HG03045 (cell line): ENCODE data around the gene SORL1.
A peak's percentile ranks its signal among the peaks of the same experiment; 100 is the strongest.

Experiments used
- ATAC-seq: cut with Tn5 transposase; IDR thresholded peaks from one replicate; pipeline ENCODE4 v1.9.1; 2021; ENCODE audit warnings: mild to moderate bottlenecking, moderate library complexity; ENCODE audit not compliant: unreplicated experiment

The SORL1 gene

DNA sequence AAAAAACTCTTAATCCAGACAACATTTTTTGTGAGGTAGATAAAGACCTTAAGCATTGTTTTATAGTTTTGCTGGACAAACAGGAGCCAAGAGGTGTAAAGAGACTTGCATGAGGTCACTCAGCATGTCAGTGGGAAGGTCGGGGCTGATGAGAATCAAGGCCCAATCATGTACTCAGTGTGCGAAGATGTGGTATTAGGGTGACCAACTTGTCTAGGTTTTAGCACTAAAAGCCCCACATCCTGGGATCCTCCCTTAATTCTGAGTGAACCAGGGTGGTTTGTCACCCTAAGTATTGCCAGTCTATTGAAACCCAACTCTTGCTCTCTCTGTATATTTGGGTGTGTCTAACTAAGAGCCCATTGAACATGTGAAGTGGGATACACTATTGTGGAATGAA lies 20.2 kb downstream of the SORL1 start:
- no peak for ATAC-seq

DNA sequence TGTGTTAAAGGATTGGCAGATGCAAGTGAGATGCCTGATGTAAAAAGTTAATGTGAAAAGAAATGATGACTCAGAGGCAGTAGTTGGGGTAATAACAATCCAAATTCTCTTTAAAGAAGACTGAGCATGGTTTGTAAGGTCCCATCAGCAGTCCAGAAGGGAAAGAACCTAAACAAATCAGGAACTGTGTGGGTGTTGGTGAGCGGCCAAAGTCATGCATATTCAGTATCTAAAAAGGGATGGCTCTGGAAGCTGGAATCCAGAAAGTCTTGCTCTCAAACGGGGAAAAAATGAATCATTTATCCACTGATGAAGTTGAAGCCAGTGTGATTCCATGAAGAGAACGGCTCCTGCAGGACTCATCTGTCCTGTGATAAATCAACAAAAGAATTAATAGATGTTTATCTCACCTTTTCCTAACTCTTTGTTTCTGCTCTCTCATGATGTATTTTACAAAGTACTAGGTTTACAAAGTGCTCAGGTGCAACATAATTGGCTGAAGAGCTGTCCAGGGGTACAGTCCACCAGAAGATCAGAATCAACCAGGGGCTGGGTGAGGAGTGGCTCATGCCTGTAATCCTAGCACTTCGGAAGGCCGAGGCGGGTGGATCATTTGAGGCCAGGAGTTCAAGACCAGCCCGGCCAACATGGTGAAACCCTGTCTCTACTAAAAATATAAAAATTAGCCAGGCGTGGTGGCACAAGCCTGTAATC lies 21.1 kb downstream of the SORL1 start:
- ATAC-seq = no peak

GRCh38 chr11:121474680-121475079 lies 22.6 kb downstream of the SORL1 start:
- ATAC-seq = no peak

DNA sequence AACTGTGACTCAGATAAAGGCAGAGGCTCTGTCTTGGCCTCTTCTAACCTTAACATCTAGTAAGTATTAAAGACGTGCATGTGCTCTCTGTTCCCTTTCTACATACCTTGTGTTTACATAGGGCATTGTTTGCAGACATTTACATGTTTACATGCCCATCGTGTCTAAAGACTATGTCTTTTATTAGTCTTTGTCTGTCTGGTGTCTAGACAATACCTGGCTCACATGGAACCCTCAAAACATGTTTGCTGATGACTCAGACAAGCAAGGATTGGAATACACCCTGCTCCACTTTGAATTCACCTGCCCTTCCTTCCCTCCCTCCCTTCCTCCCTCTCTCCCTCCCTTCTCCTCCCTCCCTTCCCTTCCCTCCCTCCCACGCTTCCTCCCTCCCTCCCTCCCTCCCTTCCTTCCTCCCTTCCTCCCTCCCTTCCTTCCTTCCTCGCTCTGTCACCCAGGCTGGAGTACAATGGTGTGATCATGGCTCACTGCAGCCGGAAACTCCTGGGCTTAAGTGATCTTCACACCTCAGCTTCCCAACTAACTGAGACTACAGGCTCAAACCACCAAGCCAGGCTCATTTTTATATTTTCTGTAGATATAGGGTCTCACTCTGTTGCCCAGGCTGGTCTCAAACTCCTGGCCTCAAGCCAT lies 24.4 kb downstream of the SORL1 start:
- no peak for ATAC-seq

DNA sequence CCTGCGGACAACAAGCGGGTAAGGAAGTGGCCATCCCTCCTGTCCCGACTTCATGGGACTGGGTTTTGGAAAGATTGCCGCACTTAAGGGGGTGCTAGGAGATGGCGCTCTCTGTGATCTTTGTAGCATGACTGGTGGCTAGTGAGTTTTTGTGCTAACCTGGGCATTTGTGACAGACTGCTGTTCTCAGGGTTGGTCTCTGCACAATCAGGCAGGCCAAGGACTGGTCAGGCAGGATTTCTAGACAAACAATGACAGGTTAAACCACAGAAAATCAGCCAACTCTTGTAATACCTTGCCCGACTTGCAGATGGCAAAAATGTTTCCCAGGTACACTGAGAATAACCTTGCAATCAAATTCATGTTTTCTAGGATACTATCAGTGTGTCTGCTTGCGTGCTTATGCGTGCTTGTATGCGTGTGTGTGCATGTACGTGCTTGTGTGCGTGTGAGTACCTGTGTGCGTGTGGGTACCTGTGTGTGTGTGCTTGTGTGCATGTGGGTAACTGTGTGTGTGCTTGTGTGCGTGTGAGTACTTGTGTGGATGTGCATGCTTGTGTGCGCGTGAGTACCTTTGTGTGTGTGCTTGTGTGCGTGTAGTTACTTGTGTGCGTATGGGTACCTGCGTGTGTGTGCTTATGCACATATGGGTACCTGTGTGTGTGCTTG lies 26.2 kb downstream of the SORL1 start:
- ATAC-seq = no peak

DNA sequence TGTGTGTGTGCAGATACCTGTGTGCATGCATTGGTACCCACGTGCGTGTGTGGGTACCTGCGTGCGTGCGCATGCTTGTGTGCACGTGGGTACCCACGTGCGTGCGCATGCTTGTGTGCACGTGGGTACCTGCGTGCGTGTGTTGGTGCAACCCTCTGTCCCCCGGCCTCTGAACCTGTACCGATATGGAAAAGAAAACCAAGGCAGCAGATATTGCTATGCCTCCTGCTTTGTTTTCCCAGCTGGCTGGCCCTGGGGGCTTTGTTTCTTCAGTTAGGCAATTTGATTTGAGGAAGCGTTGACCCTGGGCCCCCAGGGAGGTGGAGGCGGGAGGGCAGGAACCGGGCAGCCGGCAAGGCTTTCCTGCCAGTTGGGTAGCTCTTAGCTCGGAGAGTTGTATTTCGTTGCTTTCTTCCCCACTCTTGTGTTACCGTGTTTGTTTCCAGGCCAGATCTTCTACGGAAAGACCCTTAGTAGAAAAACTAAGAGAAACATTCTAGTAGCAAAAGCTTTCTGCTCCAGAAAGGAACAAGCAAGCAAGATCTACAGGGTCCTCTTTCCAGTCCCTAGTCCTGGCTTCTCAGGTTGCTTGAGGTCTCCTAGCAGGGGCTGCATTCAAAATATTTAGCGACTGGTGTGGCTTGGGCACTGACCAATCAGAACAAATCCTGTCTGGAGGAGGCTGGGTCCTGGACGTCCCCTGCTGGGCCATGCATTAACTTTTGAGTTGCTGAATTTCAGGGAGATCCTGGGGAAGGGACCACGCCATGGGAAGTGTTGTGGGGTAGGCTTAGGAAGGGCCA lies 27.0 kb downstream of the SORL1 start:
- ATAC-seq = no peak

DNA sequence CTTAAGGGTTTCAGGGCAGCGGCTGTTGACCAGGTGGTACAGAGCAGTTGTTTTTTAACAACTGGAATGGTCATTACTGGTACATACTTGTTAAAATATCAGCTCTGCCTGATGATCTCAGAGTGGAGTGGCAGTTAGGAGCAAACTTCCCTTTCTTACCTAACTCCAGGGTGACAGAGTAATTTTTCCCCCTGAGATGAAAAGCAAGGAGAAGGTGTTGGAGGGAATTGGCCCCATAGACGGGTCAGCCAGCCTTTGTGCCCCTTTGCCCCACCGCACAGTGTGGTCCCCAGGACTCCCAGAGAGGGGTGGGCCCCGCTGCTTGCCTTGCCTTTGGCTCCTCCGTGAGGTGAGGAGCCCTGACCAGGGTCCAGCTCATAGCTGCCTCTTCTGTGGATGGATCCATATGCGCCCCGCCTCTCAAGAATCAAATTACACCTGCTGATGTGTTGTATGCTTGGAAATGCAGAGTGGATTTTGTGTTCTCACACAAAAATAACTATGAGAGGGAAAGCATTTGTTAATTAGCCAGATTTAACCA lies 27.7 kb downstream of the SORL1 start:
- no peak for ATAC-seq

DNA sequence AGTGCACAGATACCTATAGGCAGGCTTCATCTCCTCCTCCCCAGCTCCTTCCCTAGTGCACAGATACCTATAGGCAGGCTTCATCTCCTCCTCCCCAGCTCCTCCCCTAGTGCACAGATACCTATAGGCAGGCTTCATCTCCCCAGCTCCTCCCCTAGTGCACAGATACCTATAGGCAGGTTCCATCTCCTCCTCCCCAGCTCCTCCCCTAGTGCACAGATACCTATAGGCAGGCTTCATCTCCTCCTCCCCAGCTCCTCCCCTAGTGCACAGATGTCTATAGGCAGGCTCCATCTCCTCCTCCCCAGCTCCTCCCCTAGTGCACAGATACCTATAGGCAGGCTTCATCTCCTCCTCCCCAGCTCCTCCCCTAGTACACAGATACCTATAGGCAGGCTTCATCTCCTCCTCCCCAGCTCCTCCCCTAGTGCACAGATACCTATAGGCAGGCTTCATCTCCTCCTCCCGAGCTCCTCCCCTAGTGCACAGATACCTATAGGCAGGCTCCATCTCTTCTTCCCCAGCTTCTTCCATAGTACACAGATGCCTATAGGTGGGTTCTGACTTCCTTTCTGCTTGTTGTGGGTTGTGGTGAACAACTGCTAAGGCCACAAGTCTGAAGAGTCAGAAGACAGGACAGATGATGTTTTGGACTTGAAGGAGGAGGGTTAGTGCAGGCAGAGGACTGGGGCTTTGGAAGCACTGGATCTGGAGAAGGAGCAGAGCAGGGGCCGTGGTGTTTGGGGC lies 29.5 kb downstream of the SORL1 start:
- ATAC-seq = peak; percentile 24

DNA sequence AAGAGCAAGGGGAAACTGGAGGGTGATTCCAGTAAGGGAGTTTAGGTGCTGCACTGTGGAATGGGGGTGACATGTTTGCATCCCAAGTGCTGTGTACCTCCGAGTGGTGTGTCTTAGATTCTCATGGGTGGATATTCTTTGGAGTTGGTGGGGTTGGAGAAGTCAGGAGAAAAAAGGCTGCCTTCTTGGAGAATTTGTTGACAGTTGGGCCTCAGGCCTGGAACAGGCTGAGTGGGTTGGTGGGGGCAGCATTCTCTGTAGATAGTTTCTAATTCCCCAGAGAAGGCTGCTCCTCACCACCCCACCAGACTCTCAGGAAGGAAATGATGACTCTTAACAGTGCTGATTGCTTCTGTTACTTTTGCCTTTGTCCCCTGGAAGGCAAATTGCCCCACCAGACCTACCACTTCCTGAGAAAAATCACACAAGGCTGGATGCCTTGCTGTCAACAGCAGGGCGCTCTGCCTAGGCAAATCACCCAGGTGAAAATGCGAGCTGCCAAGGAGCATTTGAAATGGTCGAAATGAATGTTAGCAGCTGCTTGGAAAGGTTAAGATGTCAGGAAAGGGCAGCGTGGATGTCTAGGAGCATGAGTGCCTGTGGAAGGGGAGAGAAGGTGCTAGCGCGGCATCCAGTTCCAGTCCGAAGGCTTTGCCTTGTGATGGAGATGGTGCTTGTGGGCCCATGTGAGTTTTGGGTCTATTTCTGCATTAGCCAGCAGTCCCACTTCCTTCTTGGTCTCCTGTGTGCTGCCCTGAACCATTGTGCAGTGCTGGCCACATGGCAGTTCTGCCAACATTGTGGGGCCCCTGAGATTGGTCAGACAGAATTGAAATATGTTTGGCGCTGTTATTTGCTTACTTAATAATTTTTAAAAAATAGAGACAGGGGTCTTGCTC lies 30.4 kb downstream of the SORL1 start:
- peak; percentile 77 for ATAC-seq

- ATAC-seq = no peak
Measured at GRCh38 chr11:121483805-121484480, 31.8 kb downstream of the SORL1 start.

DNA sequence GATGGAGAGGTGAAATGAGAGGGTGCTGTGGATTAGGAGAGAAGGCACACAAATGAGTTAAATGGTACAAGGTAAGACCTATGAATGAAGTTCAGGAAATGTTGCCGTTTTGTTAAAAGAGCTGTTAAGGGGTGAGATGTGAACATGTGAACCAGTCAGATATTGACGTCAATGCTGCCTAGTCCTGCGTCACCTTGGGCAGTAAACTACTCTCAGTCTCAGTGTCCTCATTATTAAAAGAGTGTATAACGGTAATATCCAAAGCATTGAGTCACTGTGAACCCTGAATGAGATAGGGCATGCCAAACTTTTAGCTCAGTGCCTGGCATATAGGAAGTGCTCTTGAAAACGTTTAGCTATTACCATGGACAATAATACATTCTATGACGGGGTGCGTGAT lies 33.1 kb downstream of the SORL1 start:
- ATAC-seq = no peak

DNA sequence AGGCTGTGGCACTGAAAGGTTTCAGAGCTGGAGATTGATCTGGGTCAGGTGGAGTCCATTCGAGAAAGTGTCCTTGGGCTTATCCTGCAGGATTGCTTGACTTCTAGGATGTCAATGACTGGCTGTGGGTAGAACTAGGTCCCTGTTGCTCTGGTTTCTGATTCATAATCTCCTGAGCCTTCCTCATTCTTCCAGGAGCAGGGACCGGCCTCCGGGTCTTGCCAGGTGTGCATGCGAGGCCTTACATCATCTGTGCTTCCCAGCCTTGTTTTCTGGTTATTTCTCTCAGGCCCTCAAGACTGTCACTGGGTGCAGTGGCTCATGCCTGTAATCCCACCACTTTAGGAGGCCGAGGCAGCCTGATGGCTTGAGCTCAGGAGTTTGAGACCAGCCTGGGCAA lies 33.9 kb downstream of the SORL1 start:
- no peak for ATAC-seq

DNA sequence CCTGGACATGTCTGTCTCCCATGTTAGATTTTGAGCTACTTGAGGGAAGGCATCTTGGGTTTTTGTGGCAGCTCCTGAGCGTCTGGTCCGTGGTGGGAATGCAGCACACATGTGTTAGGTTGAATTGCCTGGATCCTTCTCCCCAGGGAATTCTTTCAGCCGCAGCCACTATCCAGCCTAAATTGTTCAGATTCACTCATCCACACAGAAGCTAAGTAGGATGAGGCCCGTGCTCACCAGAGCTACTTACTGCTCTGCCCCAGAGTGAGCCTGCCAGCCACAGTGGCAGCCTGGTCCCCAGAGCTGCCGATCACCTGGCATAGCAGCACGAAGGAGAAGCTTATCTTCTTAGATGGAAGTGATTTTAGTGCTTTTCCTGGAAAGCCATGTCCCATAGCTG lies 35.1 kb downstream of the SORL1 start:
- ATAC-seq = no peak

DNA sequence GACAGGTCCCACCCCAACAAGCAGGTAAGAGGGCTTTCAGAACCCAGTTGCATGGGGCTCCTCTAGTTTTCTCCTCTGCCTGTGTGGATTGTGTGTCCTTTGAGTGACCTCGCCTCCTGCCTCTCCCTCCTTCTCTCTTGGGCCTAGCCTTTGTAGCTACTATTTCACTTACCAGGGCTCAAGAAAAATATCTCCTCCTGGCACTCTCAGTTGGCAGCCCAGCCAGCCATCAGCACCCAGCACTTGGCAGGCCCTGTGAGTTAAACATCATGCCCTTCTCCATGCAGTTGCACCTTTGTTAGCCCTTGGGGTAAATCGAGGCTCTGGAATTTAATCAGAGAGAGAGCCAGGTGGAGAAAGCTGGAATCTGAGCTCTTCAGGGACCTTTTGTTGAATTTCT lies 36.1 kb downstream of the SORL1 start:
- ATAC-seq = no peak

DNA sequence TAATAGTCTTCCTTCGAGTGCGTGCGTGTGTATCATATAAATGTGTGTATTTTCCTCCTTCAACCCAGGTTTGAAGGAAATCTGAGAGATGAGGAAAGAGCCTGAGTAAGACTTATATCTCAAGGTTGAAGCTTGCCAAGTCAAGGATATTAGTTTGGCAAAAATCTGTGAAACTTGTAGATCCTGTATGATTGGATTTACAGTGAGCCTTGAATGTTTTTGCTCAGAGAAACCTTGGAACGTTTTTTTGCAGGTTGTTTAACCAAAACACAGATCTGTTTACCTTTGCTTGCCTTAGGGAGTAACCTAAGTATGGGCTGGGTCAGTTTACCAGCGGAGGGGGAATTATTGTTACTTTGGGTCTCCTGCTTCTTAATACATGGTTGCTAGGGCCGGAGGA lies 36.5 kb downstream of the SORL1 start:
- ATAC-seq = no peak

DNA sequence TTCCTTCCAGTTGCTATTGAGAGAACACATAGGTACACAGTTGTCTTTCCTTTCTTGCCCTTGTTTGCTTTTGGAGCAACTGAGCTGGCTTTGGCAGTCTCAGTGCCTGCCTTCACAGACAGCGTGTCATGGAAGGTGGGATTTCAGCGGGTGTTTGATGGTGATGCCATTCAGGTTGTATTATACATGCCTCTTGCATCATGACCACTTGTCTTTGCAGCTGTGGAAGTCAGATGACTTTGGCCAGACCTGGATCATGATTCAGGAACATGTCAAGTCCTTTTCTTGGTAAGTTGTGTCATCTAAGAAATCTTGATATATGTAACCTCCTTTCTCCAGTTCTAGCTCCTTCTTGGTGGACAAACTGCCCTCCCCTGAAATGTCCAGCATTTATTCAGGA lies 37.7 kb downstream of the SORL1 start:
- no peak for ATAC-seq

DNA sequence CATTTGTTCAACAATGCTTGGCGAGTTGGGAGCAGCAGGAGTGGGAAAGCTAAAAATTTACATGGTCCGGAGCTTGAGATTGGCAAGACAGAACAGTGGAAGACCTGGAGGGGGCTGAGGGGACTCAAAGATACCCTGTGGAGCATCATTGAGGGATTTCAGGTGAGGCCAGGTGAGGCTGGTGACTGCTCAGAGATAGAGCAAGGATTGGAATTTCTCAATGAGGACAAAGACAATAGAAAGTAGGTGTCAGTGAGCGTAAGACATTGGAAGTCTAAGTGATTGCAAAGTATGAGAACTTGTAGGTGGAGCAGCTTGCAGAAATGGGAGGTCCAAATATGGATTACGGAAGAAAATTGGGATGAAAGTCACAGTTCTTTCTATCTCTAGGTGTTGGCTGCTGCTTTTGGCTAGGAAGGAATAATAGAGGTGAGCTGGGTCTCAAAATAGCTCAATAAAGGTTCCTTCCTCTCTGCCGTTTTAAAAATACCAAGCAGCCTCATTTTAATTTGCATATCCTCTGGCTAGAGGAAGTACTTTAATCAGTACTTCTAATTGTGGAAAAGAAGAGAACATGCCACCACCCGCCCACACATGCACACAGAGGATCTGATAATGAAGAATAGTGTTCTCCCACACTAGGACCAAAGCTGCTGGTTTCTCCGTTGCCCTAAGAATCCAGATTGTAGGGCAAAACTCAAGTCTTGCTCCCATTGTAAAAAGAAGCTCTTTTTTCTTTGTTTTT lies 42.4 kb downstream of the SORL1 start:
- ATAC-seq = peak; percentile 54
